WI38 (cell line): Measurements from ENCODE around the gene C8G.

ENCODE experiments used
- H3K4me3 ChIP-seq: 2 replicates; pipeline ENCODE4 v1.5.1; 2011; ENCODE audit warnings: low read depth, mild to moderate bottlenecking, control low read depth, low read length
- TF ChIP-seq, protein P1 (sequence below): IDR thresholded peaks from 2 replicates; pipeline ENCODE4 v1.5.1; 2012; ENCODE audit warnings: low read depth, mild to moderate bottlenecking, control low read depth, low read length

The C8G gene

DNA sequence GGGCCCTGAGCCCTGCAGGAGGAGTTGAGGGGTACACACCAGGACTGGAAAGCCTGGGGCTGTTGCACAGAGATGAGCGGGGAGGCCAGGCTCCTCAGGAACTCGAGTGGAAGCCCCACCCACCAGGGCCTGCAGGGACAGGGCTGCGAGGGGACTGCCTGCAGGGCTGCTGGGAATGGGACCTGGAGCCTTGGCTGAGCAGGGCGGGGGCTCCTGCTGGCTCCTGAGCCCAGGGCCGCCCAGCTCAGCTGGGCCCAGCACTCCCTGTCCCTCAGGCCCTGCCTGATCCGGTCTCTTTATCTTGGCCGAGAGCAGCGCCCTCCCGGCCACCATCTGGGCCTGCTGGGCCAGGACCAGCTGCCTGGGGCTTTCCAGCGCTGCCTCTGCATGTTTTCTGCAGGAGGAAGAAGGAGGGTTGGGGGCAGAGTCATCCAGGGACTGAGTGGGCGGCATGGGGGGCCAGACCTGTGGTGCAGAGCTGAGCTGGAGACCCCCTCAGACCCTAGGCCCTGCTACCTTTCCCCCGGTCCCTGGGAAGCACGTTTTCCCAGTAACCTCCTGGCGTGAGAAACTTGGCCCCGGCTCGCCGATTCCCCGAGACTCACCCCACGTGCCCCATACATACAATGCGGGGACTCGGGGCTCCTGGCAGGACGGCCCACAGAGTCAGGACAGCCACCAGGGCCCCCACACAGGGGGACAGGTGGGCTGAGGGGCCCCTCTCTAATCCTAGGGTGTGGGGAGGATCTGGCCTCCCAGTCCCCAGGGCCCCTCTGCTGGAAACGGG lies 16.4 kb downstream of the C8G start:
- TF ChIP-seq, protein P1, sequence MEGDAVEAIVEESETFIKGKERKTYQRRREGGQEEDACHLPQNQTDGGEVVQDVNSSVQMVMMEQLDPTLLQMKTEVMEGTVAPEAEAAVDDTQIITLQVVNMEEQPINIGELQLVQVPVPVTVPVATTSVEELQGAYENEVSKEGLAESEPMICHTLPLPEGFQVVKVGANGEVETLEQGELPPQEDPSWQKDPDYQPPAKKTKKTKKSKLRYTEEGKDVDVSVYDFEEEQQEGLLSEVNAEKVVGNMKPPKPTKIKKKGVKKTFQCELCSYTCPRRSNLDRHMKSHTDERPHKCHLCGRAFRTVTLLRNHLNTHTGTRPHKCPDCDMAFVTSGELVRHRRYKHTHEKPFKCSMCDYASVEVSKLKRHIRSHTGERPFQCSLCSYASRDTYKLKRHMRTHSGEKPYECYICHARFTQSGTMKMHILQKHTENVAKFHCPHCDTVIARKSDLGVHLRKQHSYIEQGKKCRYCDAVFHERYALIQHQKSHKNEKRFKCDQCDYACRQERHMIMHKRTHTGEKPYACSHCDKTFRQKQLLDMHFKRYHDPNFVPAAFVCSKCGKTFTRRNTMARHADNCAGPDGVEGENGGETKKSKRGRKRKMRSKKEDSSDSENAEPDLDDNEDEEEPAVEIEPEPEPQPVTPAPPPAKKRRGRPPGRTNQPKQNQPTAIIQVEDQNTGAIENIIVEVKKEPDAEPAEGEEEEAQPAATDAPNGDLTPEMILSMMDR = no peak
- no peak overlapping the region for H3K4me3 ChIP-seq

DNA sequence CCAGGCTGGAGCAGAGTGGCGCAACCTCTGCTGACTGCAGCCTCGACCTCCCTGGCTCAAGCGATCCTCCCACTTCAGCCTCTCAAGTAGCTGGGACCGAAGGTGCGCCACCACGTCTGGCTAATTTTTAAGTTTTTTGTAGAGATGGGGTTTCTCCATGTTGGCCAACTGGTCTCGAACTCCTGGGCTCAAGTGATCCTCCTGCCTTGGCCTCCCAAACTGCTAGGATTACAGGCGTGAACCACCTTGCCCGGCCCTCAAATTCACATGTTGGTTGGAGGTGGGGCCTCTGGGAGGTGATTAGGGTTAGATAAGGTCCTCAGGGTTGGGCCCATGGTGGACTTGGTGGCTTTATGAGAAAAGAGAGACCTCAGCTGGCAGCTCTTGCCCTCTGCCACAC lies 17.1 kb downstream of the C8G start:
- TF ChIP-seq, protein P1 = no peak
- H3K4me3 ChIP-seq = no peak overlapping the region

DNA sequence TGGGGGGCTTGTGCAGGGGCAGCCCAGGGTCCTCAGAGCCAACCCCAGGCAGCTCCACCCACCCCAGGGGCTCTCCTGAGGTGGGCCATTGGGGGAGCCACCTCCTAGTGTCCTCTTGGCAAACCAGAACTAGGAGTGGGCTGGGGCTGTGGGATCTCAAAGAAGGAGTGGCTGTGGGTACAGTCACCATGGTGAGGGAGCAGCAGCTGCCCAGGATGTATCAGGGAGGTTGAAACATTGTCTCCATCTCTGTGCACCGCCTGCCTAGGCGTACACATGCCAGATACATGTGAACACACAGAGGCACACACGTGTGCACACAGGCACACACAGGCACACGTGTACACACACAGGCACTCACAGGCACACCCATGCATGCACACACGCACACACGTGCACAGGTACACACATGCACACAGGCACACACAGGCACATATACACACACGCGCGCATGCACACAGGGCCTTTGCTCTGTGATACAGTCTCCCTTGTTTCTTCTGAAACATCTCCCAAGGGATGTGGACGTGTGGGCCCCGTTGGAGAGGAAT lies 17.7 kb downstream of the C8G start:
- no peak overlapping the region for H3K4me3 ChIP-seq
- TF ChIP-seq, protein P1 = no peak

DNA sequence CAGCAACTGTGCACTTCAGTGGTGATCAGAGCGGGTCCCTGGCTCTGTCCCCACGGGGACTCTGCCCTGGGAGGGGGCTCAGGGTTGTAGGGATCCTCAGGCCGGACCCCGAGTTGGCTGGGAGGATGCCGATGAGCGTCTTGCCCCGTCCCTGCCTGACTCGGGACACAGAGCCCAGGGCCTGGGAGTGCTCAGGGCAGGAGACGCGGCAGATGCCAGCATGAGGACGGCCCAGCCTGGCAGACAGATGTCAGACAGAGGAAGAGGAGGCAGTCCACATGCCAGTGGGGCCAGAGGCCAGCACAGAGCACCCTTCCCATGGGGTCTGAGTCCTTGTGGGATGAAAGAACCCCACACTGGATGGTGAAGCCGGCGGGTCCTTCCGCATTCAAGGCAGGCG lies 18.3 kb downstream of the C8G start:
- TF ChIP-seq, protein P1 = no peak
- no peak overlapping the region for H3K4me3 ChIP-seq

DNA sequence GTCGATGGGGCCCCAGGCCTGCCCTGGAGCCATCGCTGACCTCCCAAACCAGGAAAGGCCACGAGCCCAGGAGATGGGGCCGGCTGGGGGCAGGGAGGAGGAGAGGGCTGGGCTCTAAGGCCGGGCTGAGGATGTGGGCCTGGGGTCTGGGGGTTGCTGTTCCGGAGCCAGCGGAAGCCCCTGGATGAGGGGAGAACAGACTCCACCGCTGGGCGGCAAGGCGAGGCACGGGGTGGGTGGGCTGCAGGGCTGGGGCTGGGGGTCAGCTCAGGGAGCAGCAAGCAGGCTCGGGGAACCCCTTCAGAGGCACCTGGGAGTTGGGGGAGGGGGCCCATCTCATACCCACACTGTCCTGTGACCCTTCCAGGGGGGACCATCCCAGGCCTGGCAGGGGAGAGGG lies 18.7 kb downstream of the C8G start:
- H3K4me3 ChIP-seq = no peak overlapping the region
- TF ChIP-seq, protein P1 = no peak

DNA sequence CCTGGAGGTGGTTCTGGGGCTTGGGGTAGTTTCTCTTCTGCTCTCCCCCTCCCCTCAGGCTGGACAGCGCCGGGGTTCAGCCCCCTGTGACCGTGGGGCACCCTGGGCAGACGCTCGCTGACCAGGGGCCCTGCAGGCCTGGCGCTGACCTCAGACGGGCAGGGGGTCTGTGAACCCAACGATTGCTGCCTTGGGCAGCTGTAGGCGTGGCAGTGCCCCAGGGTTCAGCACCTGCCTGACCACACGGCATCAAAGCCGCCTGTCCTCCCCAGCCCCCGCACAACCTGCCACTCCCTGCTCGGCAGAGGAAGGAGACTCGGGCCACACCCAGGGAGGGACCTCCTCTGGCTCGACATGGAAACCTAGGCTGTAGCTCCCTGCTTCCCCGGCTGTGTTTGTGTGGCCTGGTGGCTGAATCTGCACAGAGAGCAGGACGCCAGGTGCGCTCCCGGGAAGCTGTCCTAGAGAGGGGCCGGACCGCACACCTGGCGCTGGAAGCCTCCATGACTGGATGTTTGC lies 19.2 kb downstream of the C8G start:
- no peak overlapping the region for H3K4me3 ChIP-seq
- TF ChIP-seq, protein P1 = no peak

DNA sequence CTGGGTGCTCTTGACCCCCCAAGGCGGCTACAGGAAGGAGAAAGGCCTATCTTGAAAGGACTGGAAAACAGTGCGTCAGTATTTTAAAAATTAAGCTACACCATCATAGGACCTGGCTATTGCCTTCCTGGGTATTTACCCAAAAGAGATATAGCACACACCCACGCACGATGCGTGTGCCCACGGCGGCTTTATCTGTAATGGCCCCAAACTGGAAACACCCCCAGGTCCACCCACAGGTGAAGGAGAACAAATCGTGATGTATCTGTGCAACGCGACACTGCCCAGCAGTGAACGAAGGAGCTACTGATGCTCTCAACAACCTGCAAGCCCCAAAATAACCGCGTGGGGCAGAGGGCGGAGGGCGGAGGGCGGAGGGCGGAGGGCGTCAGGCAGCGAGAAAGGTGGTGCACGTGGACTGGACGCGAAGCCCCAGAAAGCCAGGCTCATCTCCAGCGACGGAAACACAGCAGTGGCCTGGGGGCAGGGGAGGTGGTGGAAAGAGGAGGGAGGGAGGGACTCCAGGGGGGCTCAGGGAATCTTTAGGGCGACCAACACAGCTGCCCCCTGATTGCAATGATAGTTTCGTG lies 19.9 kb downstream of the C8G start:
- H3K4me3 ChIP-seq = no peak overlapping the region
- TF ChIP-seq, protein P1 = no peak
